Endothelial cell of umbilical vein (primary cell): ENCODE measurements around the gene KIAA0930. TPM values are rescaled to one million over a fixed set of nuclear protein-coding genes. Genes with fewer than 3 reads are reported as not detected.

Experiments used
- BruUV-seq: library from RNA; stranded (reverse); fragments of 400-500 nt; replicated peaks from 2 replicates; lab custom pipeline; 2021; lab: Mats Ljungman, UMichigan
- CTCF ChIA-PET: fragments of 300-600, 350-600 bp; sonication (Branson Sonifier 250); formaldehyde crosslinking; loops from one replicate; lab custom pipeline; 2021; ENCODE audit warnings: antibody characterized with exemption, inconsistent platforms; lab: Charles Lee
- POLR2A ChIA-PET: fragments of 300-600, 350-600 bp; sonication (Branson Sonifier 250); formaldehyde crosslinking; loops from one replicate; lab custom pipeline; 2021; ENCODE audit warnings: antibody characterized with exemption, inconsistent platforms; lab: Charles Lee
- DNase-seq: peaks from one replicate; pipeline ENCODE4 v3.0.0-alpha.2; 2011; ENCODE audit warnings: low read depth, low spot score
- FAIRE-seq: peaks from 2 replicates; lab custom pipeline; 2011; peaks lifted over from hg19 to GRCh38; lab: Jason Lieb, UNC
- H2AFZ ChIP-seq: 2 replicates; pipeline ENCODE4 v1.6.0; 2012; ENCODE audit warnings: low read depth, low read length, control low read depth, inconsistent platforms
- H3K27ac ChIP-seq: 2 replicates; pipeline ENCODE4 v1.5.1; 2011; ENCODE audit warnings: low read depth, mild to moderate bottlenecking, control low read depth, low read length, moderate library complexity; ENCODE audit not compliant: insufficient read depth
- H3K27me3 ChIP-seq, 2 experiments: 2 replicates each; pipeline versions ENCODE4 v1.6.0 to v1.6.1; 2011; ENCODE audit warnings: low read length in 2 of 2, mixed read lengths in 1 of 2; ENCODE audit not compliant: control insufficient read depth in 2 of 2, insufficient read depth in 2 of 2
- H3K36me3 ChIP-seq, 2 experiments: 2 replicates in 1 of 2; 3 replicates in 1 of 2; pipeline ENCODE4 v1.5.1; 2011; ENCODE audit warnings: low read length in 2 of 2, mild to moderate bottlenecking in 1 of 2, moderate library complexity in 1 of 2; ENCODE audit not compliant: control insufficient read depth in 2 of 2, insufficient read depth in 2 of 2; ENCODE audit errors: extremely low read depth in 1 of 2
- H3K4me1 ChIP-seq: 3 replicates; pipeline ENCODE4 v1.5.1; 2011; ENCODE audit warnings: mild to moderate bottlenecking, low read length; ENCODE audit not compliant: control insufficient read depth, insufficient read depth; ENCODE audit errors: extremely low read depth
- H3K4me2 ChIP-seq: 2 replicates; pipeline ENCODE4 v1.6.1; 2011; ENCODE audit warnings: low read length, control low read depth, mixed read lengths; ENCODE audit not compliant: insufficient read depth
- H3K4me3 ChIP-seq, 3 experiments: fragments of 200-600 bp in 1 of 3; sonication (generic), shearing (Covaris generic) in 1 of 3; replicated peaks in 1 of 3; 2 replicates each; pipeline ENCODE4 v1.5.1; 2011 to 2016; ENCODE audit warnings: control low read depth in 3 of 3, low read length in 3 of 3, mild to moderate bottlenecking in 2 of 3, inconsistent platforms in 1 of 3, low read depth in 1 of 3, moderate library complexity in 1 of 3; ENCODE audit not compliant: insufficient read depth in 1 of 3
- H3K79me2 ChIP-seq: 2 replicates; pipeline ENCODE4 v1.6.0; 2012; ENCODE audit warnings: low read length, inconsistent platforms; ENCODE audit not compliant: control insufficient read depth, insufficient read depth
- H3K9ac ChIP-seq: replicated peaks from 2 replicates; pipeline ENCODE3; 2011; ENCODE audit warnings: low read length, control low read depth; ENCODE audit not compliant: insufficient read depth; ENCODE audit errors: extremely low read depth
- H3K9me1 ChIP-seq: replicated peaks from 3 replicates; pipeline ENCODE4 v1.6.0; 2011; ENCODE audit warnings: mild to moderate bottlenecking, low read length; ENCODE audit not compliant: control insufficient read depth, insufficient read depth; ENCODE audit errors: extremely low read depth
- H3K9me3 ChIP-seq: replicated peaks from 2 replicates; pipeline ENCODE4 v1.5.1; 2012; ENCODE audit warnings: low read length, inconsistent platforms; ENCODE audit not compliant: control insufficient read depth, insufficient read depth
- H4K20me1 ChIP-seq: replicated peaks from 2 replicates; pipeline ENCODE3; 2011; ENCODE audit warnings: mild to moderate bottlenecking, low read length; ENCODE audit not compliant: control insufficient read depth, insufficient read depth; ENCODE audit errors: extremely low read depth
- CTCF ChIP-seq, 2 donors: IDR thresholded peaks; 1 replicate in 1 of 2; 2 replicates in 1 of 2; pipeline ENCODE4 v1.5.1; 2011; ENCODE audit warnings: low read length in 2 of 2, mild to moderate bottlenecking in 2 of 2, moderate library complexity in 2 of 2, control low read depth in 1 of 2, inconsistent platforms in 1 of 2, low read depth in 1 of 2; ENCODE audit not compliant: insufficient read depth in 1 of 2; ENCODE audit errors: extremely low read depth in 1 of 2
- EZH2 ChIP-seq: IDR thresholded peaks from 2 replicates; pipeline ENCODE4 v1.6.1; 2012; ENCODE audit warnings: borderline replicate concordance, low read depth, mild to moderate bottlenecking, moderate library complexity, low read length, inconsistent platforms; ENCODE audit not compliant: severe bottlenecking
- FOS ChIP-seq: IDR thresholded peaks from 2 replicates; pipeline ENCODE4 v1.6.1; 2011; ENCODE audit warnings: mild to moderate bottlenecking, low read length, moderate library complexity, borderline replicate concordance; ENCODE audit not compliant: insufficient read depth
- GATA2 ChIP-seq: IDR thresholded peaks from 2 replicates; pipeline ENCODE4 v1.7.0; 2011; ENCODE audit warnings: low read depth, mild to moderate bottlenecking, moderate library complexity, mixed read lengths, low read length; ENCODE audit not compliant: insufficient read length, insufficient read depth
- JUN ChIP-seq: IDR thresholded peaks from 2 replicates; pipeline ENCODE4 v1.6.1; 2011; ENCODE audit warnings: borderline replicate concordance, low read depth; ENCODE audit not compliant: insufficient read length, insufficient read depth
- MAX ChIP-seq: IDR thresholded peaks from 2 replicates; pipeline ENCODE4 v1.6.1; 2011; ENCODE audit not compliant: insufficient read depth, insufficient read length
- MYC ChIP-seq: IDR thresholded peaks from one replicate; pipeline ENCODE4 v1.6.1; 2011; ENCODE audit warnings: mild to moderate bottlenecking, low read depth, low read length
- POLR2A ChIP-seq: IDR thresholded peaks from 2 replicates; pipeline ENCODE4 v1.6.1; 2012; ENCODE audit warnings: low read depth, mild to moderate bottlenecking, control low read depth, low read length
- POLR2AphosphoS5 ChIP-seq: IDR thresholded peaks from 2 replicates; pipeline ENCODE4 v1.6.1; 2012; ENCODE audit warnings: low read depth, mild to moderate bottlenecking, control low read depth, low read length, moderate library complexity; ENCODE audit not compliant: insufficient read depth
- dilution Hi-C: fragments of 300-500 bp; cut with MboI; formaldehyde crosslinking; loops from one replicate; pipeline ENCODE4 v1.15.0; 2019; ENCODE audit warnings: low sequenced_read_pairs; ENCODE audit not compliant: extremely low pct_ligation_motif_present
- intact Hi-C: fragments of 100-400 bp; cut with micrococcal nuclease; formaldehyde crosslinking; loops from one replicate; pipeline ENCODE4 v1.10.0; 2022
- polyA plus RNA-seq, 4 experiments: library from polyadenylated mRNA; depleted of rRNA in 3 of 4; stranded (reverse) in 3 of 4; unstranded in 1 of 4; fragments of >200 nt; gene quantifications; 2 replicates each; pipeline versions ENCODE4 v1.2.1 to v1.2.3, GENCODE V29; 2011 to 2012; ENCODE audit warnings: missing spikeins in 1 of 4
- total RNA-seq: library from RNA; stranded (reverse); gene quantifications from 2 replicates; pipeline ENCODE4 v1.2.3, GENCODE V29; 2021

Gene KIAA0930
- total and polyA plus RNA-seq, 2 donors (not counting 3 experiments of a cell fraction or from before 2014, with no cell fraction given): 37.9 to 53.6 TPM

- intact Hi-C loops (no loop called here), dilution Hi-C loops (no loop called here)
- FAIRE-seq (no peak), DNase-seq (no peak)
- Histone ChIP-seq H3K36me3 (no peaks in the 10 kb centered on the region), H4K20me1 (no peaks in the 10 kb centered on the region), H3K4me3 (no peak overlapping the region), H3K4me1 (peaks cover 9% of the 10 kb centered on the region), H3K27ac (no peak overlapping the region), H3K4me2 (no peak overlapping the region), H3K9me1 (no peaks in the 10 kb centered on the region), H3K79me2 (peaks cover 4% of the 10 kb centered on the region), H3K27me3 (no peaks in the 10 kb centered on the region), H3K9me3 (no peaks in the 10 kb centered on the region), H3K9ac (no peak overlapping the region), H2AFZ (no peak overlapping the region)
- ChIA-PET CTCF (interaction anchor here (0.9 to 1.7 kb wide), 3 partner anchors 10 to 97 kb away, joined by 3 to 5 read pairs (median 3); partner anchors contain the start of gene NUP50), POLR2A (interaction anchor here (1.6 kb wide), 1 partner anchor 10 kb away, joined by 4 read pairs; no protein-coding TSS in a partner anchor)
- BruUV-seq: no TSS peak
- TF ChIP-seq CTCF (IDR thresholded peaks at IDR 0.05; ENCODE audit: extremely low read depth in 1 of 2, insufficient read depth in 1 of 2, low read depth in 1 of 2, low read length in 2 of 2) (no peak), GATA2 (no peak), FOS (no peak), JUN (no peak), MYC (no peak), POLR2AphosphoS5 (no peak), EZH2 (no peak), MAX (no peak), POLR2A (no peak)
Measured at GRCh38 chr22:45149671-45150070, 91.0 kb downstream of the KIAA0930 start.
